RCC 7860 (cell line): Measurements from ENCODE around the gene CCDC106.
A peak's percentile ranks its signal among the peaks of the same experiment; 100 is the strongest.

ENCODE experiments used
- DNase-seq: peaks from one replicate; pipeline ENCODE4 v3.0.0-alpha.2; 2015; ENCODE audit warnings: low spot score
- FAIRE-seq: peaks from 2 replicates; lab custom pipeline; 2012; peaks lifted over from hg19 to GRCh38; lab: Jason Lieb, UNC

The CCDC106 gene

GRCh38 chr19:55649268-55650125 lies 1.5 kb downstream of the CCDC106 start:
- DNase-seq, result no peak
- no peak for FAIRE-seq

GRCh38 chr19:55650126-55650557 lies 2.1 kb downstream of the CCDC106 start:
- FAIRE-seq, result no peak
- no peak for DNase-seq

GRCh38 chr19:55650602-55651230 lies 2.7 kb downstream of the CCDC106 start:
- FAIRE-seq (no peak), DNase-seq (no peak)

- DNase-seq (no peak), FAIRE-seq (no peak)
These were observed 3.2 kb downstream of the CCDC106 start for GRCh38 chr19:55651236-55651635.

GRCh38 chr19:55652311-55653128 lies 4.5 kb downstream of the CCDC106 start:
- DNase-seq (no peak), FAIRE-seq (no peak)

- FAIRE-seq, result peak; percentile 71
These were observed 5.8 kb downstream of the CCDC106 start for GRCh38 chr19:55653651-55654322.

GRCh38 chr19:55654323-55654867 lies 6.4 kb downstream of the CCDC106 start:
- FAIRE-seq (peak; percentile 92), DNase-seq (peak; percentile 97)

More at GRCh38 chr19:55653651-55654322, 5.8 kb downstream of the CCDC106 start:
- DNase-seq, result peak; percentile 95

GRCh38 chr19:55654868-55655647 lies 7.0 kb downstream of the CCDC106 start, which contains the start of gene U2AF2:
Gene U2AF2 (plus strand): TSS chr19:55655035. CDS start chr19:55655105, 70 bp downstream.
- DNase-seq (peak; percentile 78), FAIRE-seq (no peak)

- FAIRE-seq (no peak), DNase-seq (no peak)
These were observed 7.6 kb downstream of the CCDC106 start for GRCh38 chr19:55655648-55656040.

GRCh38 chr19:55656552-55656951 lies 8.5 kb downstream of the CCDC106 start:
- no peak for FAIRE-seq
- no peak for DNase-seq

GRCh38 chr19:55656988-55657747 lies 9.2 kb downstream of the CCDC106 start:
- no peak for DNase-seq
- no peak for FAIRE-seq

- no peak for FAIRE-seq
- no peak for DNase-seq
These were observed 10.9 kb downstream of the CCDC106 start for GRCh38 chr19:55658846-55659459.

- no peak for DNase-seq
- no peak for FAIRE-seq
These were observed 11.8 kb downstream of the CCDC106 start for GRCh38 chr19:55659822-55660221.

- FAIRE-seq, result no peak
These were observed 12.4 kb downstream of the CCDC106 start for GRCh38 chr19:55660404-55660803.

GRCh38 chr19:55660991-55661390 lies 13.0 kb downstream of the CCDC106 start:
- FAIRE-seq, result no peak
- DNase-seq, result no peak

More at GRCh38 chr19:55660404-55660803, 12.4 kb downstream of the CCDC106 start:
- no peak for DNase-seq

- no peak for DNase-seq
- FAIRE-seq, result no peak
These were observed 13.8 kb downstream of the CCDC106 start for GRCh38 chr19:55661826-55662225.

GRCh38 chr19:55663846-55664536 lies 16.0 kb downstream of the CCDC106 start:
- FAIRE-seq (no peak), DNase-seq (no peak)
